Activated naive CD4-positive, alpha-beta T cell treated with anti-CD3 and anti-CD28 coated beads, Interleukin-2, amount 10 ng/mL, durations not matched to agents 7 days and 5 days (primary cell): ENCODE measurements around the gene ARMH3.

Source experiments
- CTCF ChIA-PET: fragments of 350-600 bp; sonication (Branson Sonifier 250); formaldehyde crosslinking; loops from one replicate; lab custom pipeline; 2021; ENCODE audit warnings: antibody characterized with exemption; lab: Charles Lee
- DNase-seq: peaks from one replicate; pipeline ENCODE4 v3.0.0-alpha.2; 2020
- H3K27ac Mint-ChIP-seq: one replicate; pipeline ENCODE4 v1.8.0; 2021; ENCODE audit warnings: mild to moderate bottlenecking, moderate library complexity, mixed read lengths
- H3K27me3 Mint-ChIP-seq: one replicate; pipeline ENCODE4 v1.8.0; 2021; ENCODE audit warnings: mild to moderate bottlenecking, mixed read lengths
- H3K36me3 Mint-ChIP-seq: one replicate; pipeline ENCODE4 v1.8.0; 2021; ENCODE audit warnings: mixed read lengths
- H3K4me1 Mint-ChIP-seq: one replicate; pipeline ENCODE4 v1.8.0; 2021; ENCODE audit warnings: mixed read lengths
- H3K4me3 Mint-ChIP-seq: one replicate; pipeline ENCODE4 v1.8.0; 2021; ENCODE audit warnings: mild to moderate bottlenecking, moderate library complexity, mixed read lengths
- H3K9me3 Mint-ChIP-seq: one replicate; pipeline ENCODE4 v1.8.0; 2021; ENCODE audit warnings: mixed read lengths

Gene ARMH3

DNA sequence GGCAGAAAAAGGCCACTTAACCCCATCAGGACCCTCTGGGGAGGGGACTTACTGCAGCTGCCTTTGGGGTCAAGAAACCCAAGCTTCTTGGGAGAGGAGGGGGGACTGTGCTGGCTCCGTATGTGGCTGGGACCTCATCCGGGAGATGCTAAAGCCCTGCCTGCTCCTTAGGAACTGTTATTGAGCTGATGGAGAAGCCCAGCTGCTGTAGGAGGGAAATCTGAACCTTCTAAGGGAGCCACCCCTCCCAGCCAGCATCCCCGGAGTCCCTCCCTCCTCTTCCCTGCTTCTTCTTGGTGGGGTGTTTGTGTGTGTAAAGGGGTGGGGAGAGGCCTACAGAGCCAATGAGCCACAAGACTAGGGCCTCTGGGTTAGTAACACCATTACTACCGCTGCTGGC lies 220.6 kb downstream of the ARMH3 start:
- H3K36me3 Mint-ChIP-seq: no peaks in the 10 kb centered on the region
- CTCF ChIA-PET: interaction anchor here (0.6 to 4.2 kb wide), 13 partner anchors 8 to 237 kb away, joined by 3 to 40 read pairs (median 6); partner anchors contain the start of genes NPM3 and OGA
- no peak overlapping the region for H3K4me3 Mint-ChIP-seq
- H3K4me1 Mint-ChIP-seq: peaks cover 61% of the 10 kb centered on the region
- H3K27ac Mint-ChIP-seq: no peak overlapping the region
- no peaks in the 10 kb centered on the region for H3K9me3 Mint-ChIP-seq
- H3K27me3 Mint-ChIP-seq: peaks cover 14% of the 10 kb centered on the region
- no peak for DNase-seq

DNA sequence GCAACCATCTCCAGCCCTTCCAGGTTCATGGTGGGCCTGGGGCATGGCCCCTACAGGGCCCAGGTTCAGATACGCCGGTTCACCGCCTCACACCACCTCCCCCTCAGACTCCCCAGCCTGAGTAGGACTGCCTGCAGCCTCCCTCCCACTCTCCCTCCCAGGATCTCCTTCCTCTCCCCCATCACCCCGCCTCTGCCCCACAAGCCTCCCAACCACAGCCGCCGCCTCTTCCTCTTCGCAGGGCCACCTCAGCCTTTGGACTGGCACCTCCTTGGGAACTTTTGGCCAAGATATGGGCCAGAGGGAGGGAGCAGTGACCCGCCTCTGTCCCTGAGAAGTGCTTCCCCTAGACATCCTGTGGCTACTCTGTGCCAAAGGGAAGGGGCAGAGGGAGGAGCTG lies 221.6 kb downstream of the ARMH3 start:
- H3K27ac Mint-ChIP-seq: peak overlapping the region; percentile 63
- no peaks in the 10 kb centered on the region for H3K9me3 Mint-ChIP-seq
- peak; percentile 54 for DNase-seq
- peaks cover 62% of the 10 kb centered on the region for H3K4me1 Mint-ChIP-seq
- H3K4me3 Mint-ChIP-seq: peak overlapping the region; percentile 40
- CTCF ChIA-PET: interaction anchor here (4.2 kb wide), 1 partner anchor 176 kb away, joined by 40 read pairs; no protein-coding TSS in a partner anchor
- H3K36me3 Mint-ChIP-seq: no peaks in the 10 kb centered on the region
- peaks cover 5% of the 10 kb centered on the region for H3K27me3 Mint-ChIP-seq

DNA sequence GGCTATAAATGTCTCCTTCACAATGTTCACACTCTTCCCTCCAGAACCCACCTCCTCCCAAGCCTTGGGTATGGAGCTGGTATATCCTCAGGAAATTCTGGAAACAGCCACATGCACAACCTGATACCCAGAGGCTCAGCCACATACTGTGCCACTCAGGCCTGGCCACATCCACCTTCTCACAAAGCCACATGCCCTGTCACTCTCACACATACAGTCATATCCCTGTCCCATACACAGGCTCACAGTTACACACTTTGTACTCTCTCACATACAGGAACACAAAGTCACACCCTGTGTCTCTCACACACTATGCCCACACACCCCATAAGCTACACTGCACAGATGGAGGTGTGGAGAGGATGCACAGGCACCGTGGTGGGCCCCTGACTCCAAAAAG lies 222.5 kb downstream of the ARMH3 start:
- peak overlapping the region; percentile 40 for H3K4me3 Mint-ChIP-seq
- H3K9me3 Mint-ChIP-seq: no peaks in the 10 kb centered on the region
- H3K27ac Mint-ChIP-seq: no peak overlapping the region
- H3K27me3 Mint-ChIP-seq: peaks cover 4% of the 10 kb centered on the region
- H3K36me3 Mint-ChIP-seq: no peaks in the 10 kb centered on the region
- peaks cover 62% of the 10 kb centered on the region for H3K4me1 Mint-ChIP-seq
- no peak for DNase-seq
- CTCF ChIA-PET: interaction anchor here (1.0 to 3.6 kb wide), 3 partner anchors 8 to 298 kb away, joined by 3 to 14 read pairs (median 3); partner anchors contain the start of gene KCNIP2

- Mint-ChIP-seq H3K27me3 (peaks cover 4% of the 10 kb centered on the region), H3K4me1 (peaks cover 64% of the 10 kb centered on the region), H3K9me3 (no peaks in the 10 kb centered on the region), H3K36me3 (no peaks in the 10 kb centered on the region), H3K4me3 (no peak overlapping the region), H3K27ac (no peak overlapping the region)
- CTCF ChIA-PET: interaction anchor here (1.0 to 3.6 kb wide), 2 partner anchors 9 to 299 kb away, joined by 3 to 14 read pairs; no protein-coding TSS in a partner anchor
- no peak for DNase-seq
These were observed 223.6 kb downstream of the ARMH3 start for GRCh38 chr10:101832325-101832771.

DNA sequence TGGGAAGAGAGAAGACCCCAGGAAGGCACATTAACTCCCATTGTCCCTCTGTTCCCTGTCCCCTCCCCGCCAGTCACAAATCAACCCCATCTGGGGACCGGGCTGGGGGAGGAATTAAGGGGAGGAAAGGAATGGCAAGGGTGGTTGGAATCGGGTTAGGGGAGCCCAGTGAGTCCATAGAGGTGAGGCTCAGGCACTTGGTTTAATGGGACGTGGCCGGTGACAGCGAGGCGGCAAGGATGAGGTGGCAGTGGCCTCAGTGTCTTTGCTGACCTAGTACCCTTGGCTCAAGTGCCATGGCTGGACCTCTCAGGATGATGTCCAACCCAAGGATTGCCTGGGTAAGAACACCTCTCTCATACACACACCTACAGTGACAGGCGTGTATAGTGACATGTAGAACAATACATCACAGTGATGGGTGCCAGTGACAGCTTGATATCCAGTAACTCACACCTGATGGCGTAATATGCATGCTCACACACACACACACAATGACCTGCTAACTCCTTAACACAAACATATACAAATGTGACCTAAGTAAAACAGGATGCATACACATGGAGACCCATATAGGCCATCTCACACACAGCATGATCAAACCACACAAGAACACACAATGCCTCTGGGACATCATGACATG lies 224.7 kb downstream of the ARMH3 start:
- Mint-ChIP-seq H3K36me3 (peaks cover 2% of the 10 kb centered on the region), H3K27me3 (peaks cover 4% of the 10 kb centered on the region), H3K4me3 (peak overlapping the region; percentile 74), H3K4me1 (peaks cover 67% of the 10 kb centered on the region), H3K9me3 (no peaks in the 10 kb centered on the region), H3K27ac (peak overlapping the region; percentile 96)
- CTCF ChIA-PET: interaction anchor here (3.6 kb wide), 1 partner anchor 10 kb away, joined by 14 read pairs; no protein-coding TSS in a partner anchor
- DNase-seq: no peak

GRCh38 chr10:101830322-101831168 lies 225.4 kb downstream of the ARMH3 start:
- Mint-ChIP-seq H3K9me3 (no peaks in the 10 kb centered on the region), H3K4me1 (peaks cover 62% of the 10 kb centered on the region), H3K27ac (peak overlapping the region; percentile 96), H3K27me3 (peaks cover 4% of the 10 kb centered on the region), H3K36me3 (peaks cover 4% of the 10 kb centered on the region), H3K4me3 (peak overlapping the region; percentile 74)
- peak; percentile 95 for DNase-seq
- CTCF ChIA-PET: interaction anchor here (3.6 kb wide), 1 partner anchor 11 kb away, joined by 14 read pairs; no protein-coding TSS in a partner anchor

- H3K4me3 Mint-ChIP-seq: peak overlapping the region; percentile 74
- peaks cover 57% of the 10 kb centered on the region for H3K4me1 Mint-ChIP-seq
- H3K9me3 Mint-ChIP-seq: no peaks in the 10 kb centered on the region
- CTCF ChIA-PET: interaction anchor here (0.6 to 3.6 kb wide), 3 partner anchors 11 to 12 kb away, joined by 3 to 14 read pairs (median 4); partner anchors contain the start of gene OGA
- peaks cover 4% of the 10 kb centered on the region for H3K36me3 Mint-ChIP-seq
- H3K27ac Mint-ChIP-seq: peak overlapping the region; percentile 96
- H3K27me3 Mint-ChIP-seq: peaks cover 4% of the 10 kb centered on the region
- DNase-seq: peak; percentile 84
These were observed 226.2 kb downstream of the ARMH3 start for GRCh38 chr10:101829561-101830315.

DNA sequence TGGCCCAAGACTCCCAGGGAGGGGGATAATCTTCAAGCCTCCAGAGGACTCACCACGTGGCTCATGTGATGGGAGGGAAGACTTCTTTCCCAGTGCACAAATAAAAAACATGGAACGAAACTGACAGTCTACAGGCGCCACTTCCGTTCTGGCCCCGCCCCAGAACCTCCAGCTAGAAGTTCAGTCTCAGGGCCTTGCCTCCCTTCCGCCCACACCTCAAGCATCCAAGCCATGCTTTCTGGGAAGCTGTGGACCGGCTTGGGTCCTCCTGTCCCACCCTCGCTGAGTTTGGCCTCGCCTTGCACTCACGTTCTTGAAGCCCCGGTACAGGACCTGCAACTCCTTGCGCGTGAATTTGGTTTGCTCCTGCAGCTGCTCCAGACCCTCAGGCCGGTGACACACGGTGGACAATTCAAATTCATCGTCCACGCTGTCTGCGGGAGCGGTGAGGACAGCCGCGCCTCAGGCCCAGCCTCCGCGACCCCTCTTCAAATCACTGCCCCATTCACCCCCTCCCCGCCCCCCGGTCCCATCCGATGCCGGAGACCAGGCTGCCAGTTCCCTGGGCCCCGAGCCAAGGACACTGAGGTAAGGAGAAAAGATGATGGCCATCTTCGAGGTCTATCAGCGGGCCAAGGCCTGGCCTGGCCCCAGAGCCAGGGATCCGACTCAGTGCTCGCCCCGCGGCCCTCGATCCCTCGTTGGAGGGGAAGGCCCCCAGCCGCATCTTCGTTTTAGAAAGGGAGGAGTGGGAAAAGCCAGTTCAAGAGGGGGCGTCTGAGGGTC lies 227.0 kb downstream of the ARMH3 start:
- no peak overlapping the region for H3K27ac Mint-ChIP-seq
- CTCF ChIA-PET: interaction anchor here (1.2 to 2.0 kb wide), 2 partner anchors 12 to 48 kb away, joined by 4 to 6 read pairs; no protein-coding TSS in a partner anchor

GRCh38 chr10:101827919-101828600 lies 227.9 kb downstream of the ARMH3 start:
- CTCF ChIA-PET: interaction anchor here (0.5 to 2.0 kb wide), 4 partner anchors 12 to 47 kb away, joined by 3 to 6 read pairs (median 4); no protein-coding TSS in a partner anchor
- Mint-ChIP-seq H3K36me3 (peaks cover 4% of the 10 kb centered on the region), H3K4me3 (no peak overlapping the region), H3K27ac (no peak overlapping the region), H3K4me1 (peaks cover 40% of the 10 kb centered on the region), H3K9me3 (no peaks in the 10 kb centered on the region), H3K27me3 (peaks cover 4% of the 10 kb centered on the region)
- no peak for DNase-seq

More for the DNA sequence above, 227.0 kb downstream of the ARMH3 start:
- Mint-ChIP-seq H3K27me3 (peaks cover 4% of the 10 kb centered on the region), H3K4me1 (peaks cover 49% of the 10 kb centered on the region), H3K9me3 (no peaks in the 10 kb centered on the region), H3K36me3 (peaks cover 4% of the 10 kb centered on the region), H3K4me3 (no peak overlapping the region)
- no peak for DNase-seq

- peaks cover 34% of the 10 kb centered on the region for H3K4me1 Mint-ChIP-seq
- DNase-seq: no peak
- peaks cover 7% of the 10 kb centered on the region for H3K36me3 Mint-ChIP-seq
- no peak overlapping the region for H3K27ac Mint-ChIP-seq
- CTCF ChIA-PET: interaction anchor here (0.5 to 2.0 kb wide), 4 partner anchors 9 to 46 kb away, joined by 3 to 6 read pairs (median 4); no protein-coding TSS in a partner anchor
- no peaks in the 10 kb centered on the region for H3K9me3 Mint-ChIP-seq
- peaks cover 4% of the 10 kb centered on the region for H3K27me3 Mint-ChIP-seq
- H3K4me3 Mint-ChIP-seq: no peak overlapping the region
These were observed 229.0 kb downstream of the ARMH3 start for GRCh38 chr10:101826852-101827434.

- H3K27me3 Mint-ChIP-seq: no peaks in the 10 kb centered on the region
- H3K4me3 Mint-ChIP-seq: no peak overlapping the region
- no peak overlapping the region for H3K27ac Mint-ChIP-seq
- CTCF ChIA-PET: no interaction called here
- H3K36me3 Mint-ChIP-seq: peaks cover 12% of the 10 kb centered on the region
- no peaks in the 10 kb centered on the region for H3K9me3 Mint-ChIP-seq
- H3K4me1 Mint-ChIP-seq: peaks cover 18% of the 10 kb centered on the region
- no peak for DNase-seq
These were observed 231.2 kb downstream of the ARMH3 start for GRCh38 chr10:101824736-101825135.
